ENCODE results near the gene MCC. TPM values are rescaled to one million over a fixed set of nuclear protein-coding genes. Genes with fewer than 3 reads are reported as not detected.

Gene MCC
- total RNA-seq, 2 donors from 2014 or later: 164 to 187 TPM

GRCh38 chr5:113357696-113358476, 130.4 kb downstream of the MCC start:
- 89 to 100% methylated on average over 3 of the region's 3 CpGs for WGBS, 2 experiments (ENCODE audit: insufficient coverage in 1 of 2, insufficient read length in 1 of 2)
- H3K4me1 Mint-ChIP-seq: no peaks in the 10 kb centered on the region

DNA sequence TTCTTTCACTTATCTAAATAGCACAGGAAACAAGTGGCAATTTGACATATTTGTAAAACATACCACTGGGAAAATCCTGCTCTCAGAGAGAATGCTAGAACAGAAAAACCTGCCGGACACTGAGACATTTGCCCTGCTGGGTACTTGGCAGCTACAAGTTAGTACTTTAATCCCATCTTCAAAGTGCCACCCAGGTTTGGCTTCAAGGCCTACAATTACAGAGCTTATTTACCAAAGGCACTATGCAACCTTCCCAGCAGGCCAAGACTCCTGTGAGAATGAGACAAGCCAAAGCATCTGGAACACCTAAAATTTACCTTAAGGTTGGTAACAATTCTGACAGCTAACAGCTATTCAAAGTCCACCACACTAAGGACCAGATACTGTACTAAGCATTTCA, 131.8 kb downstream of the MCC start:
- H3K36me3 Mint-ChIP-seq (ENCODE audit: low read depth): no peaks in the 10 kb centered on the region
- DNase-seq: no peak
- Histone ChIP-seq H3K4me3 (ENCODE audit: low read length) (no peak overlapping the region), H3K9me3 (ENCODE audit: control insufficient read depth, low read length) (no peaks in the 10 kb centered on the region), H3K27ac (ENCODE audit: low read depth, low read length) (no peak overlapping the region), H3K9ac (ENCODE audit: extremely low read depth, low read length, poor library complexity, severe bottlenecking) (no peak overlapping the region), H3K27me3 (ENCODE audit: control insufficient read depth, insufficient read depth, low read length, poor library complexity, severe bottlenecking) (no peaks in the 10 kb centered on the region), H3K4me1 (ENCODE audit: control insufficient read depth, insufficient read depth, low read length) (no peaks in the 10 kb centered on the region), H3K36me3 (ENCODE audit: control insufficient read depth, insufficient read depth, low read length) (no peaks in the 10 kb centered on the region)
- H3K4me1 Mint-ChIP-seq: no peaks in the 10 kb centered on the region
- H3K27ac Mint-ChIP-seq: no peak overlapping the region
- H3K9me3 Mint-ChIP-seq: no peaks in the 10 kb centered on the region
- no peak overlapping the region for H3K4me3 Mint-ChIP-seq
- 97% methylated on average over 1 of the region's 1 CpG; no CpG with 5 or more reads in 1 of the 2 experiments for WGBS, 2 experiments (ENCODE audit: insufficient coverage in 1 of 2, insufficient read length in 1 of 2)
- H3K27me3 Mint-ChIP-seq (ENCODE audit: insufficient read depth): no peaks in the 10 kb centered on the region
- TF ChIP-seq, protein P1, sequence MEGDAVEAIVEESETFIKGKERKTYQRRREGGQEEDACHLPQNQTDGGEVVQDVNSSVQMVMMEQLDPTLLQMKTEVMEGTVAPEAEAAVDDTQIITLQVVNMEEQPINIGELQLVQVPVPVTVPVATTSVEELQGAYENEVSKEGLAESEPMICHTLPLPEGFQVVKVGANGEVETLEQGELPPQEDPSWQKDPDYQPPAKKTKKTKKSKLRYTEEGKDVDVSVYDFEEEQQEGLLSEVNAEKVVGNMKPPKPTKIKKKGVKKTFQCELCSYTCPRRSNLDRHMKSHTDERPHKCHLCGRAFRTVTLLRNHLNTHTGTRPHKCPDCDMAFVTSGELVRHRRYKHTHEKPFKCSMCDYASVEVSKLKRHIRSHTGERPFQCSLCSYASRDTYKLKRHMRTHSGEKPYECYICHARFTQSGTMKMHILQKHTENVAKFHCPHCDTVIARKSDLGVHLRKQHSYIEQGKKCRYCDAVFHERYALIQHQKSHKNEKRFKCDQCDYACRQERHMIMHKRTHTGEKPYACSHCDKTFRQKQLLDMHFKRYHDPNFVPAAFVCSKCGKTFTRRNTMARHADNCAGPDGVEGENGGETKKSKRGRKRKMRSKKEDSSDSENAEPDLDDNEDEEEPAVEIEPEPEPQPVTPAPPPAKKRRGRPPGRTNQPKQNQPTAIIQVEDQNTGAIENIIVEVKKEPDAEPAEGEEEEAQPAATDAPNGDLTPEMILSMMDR (conservative IDR thresholded peaks at IDR 0.05): no peak

More at GRCh38 chr5:113357696-113358476, 130.4 kb downstream of the MCC start:
- Histone ChIP-seq H3K27ac (ENCODE audit: low read depth, low read length) (peak overlapping the region; percentile 88), H3K9me3 (ENCODE audit: control insufficient read depth, low read length) (peaks cover under 1% of the 10 kb centered on the region), H3K4me3 (ENCODE audit: low read length) (no peak overlapping the region), H3K4me1 (ENCODE audit: control insufficient read depth, insufficient read depth, low read length) (no peaks in the 10 kb centered on the region), H3K36me3 (ENCODE audit: control insufficient read depth, insufficient read depth, low read length) (no peaks in the 10 kb centered on the region), H3K9ac (ENCODE audit: extremely low read depth, low read length, poor library complexity, severe bottlenecking) (no peak overlapping the region), H3K27me3 (ENCODE audit: control insufficient read depth, insufficient read depth, low read length, poor library complexity, severe bottlenecking) (no peaks in the 10 kb centered on the region)
- H3K4me3 Mint-ChIP-seq: no peak overlapping the region
- TF ChIP-seq, protein P1 (conservative IDR thresholded peaks at IDR 0.05): no peak
- DNase-seq: no peak
- peaks cover 2% of the 10 kb centered on the region for H3K9me3 Mint-ChIP-seq
- no peak overlapping the region for H3K27ac Mint-ChIP-seq
- H3K27me3 Mint-ChIP-seq (ENCODE audit: insufficient read depth): no peaks in the 10 kb centered on the region
- H3K36me3 Mint-ChIP-seq (ENCODE audit: low read depth): no peaks in the 10 kb centered on the region

GRCh38 chr5:113354055-113354454, 134.2 kb downstream of the MCC start:
- WGBS, 2 experiments (ENCODE audit: insufficient coverage in 1 of 2, insufficient read length in 1 of 2): 50% methylated on average over 1 of the region's 1 CpG; no CpG with 5 or more reads in 1 of the 2 experiments
- H3K36me3 Mint-ChIP-seq (ENCODE audit: low read depth): no peaks in the 10 kb centered on the region
- no peak overlapping the region for H3K4me3 ChIP-seq (ENCODE audit: low read length)
- H3K9me3 Mint-ChIP-seq: no peaks in the 10 kb centered on the region
- H3K4me1 ChIP-seq (ENCODE audit: control insufficient read depth, insufficient read depth, low read length): no peaks in the 10 kb centered on the region
- H3K4me3 Mint-ChIP-seq: no peak overlapping the region
- no peaks in the 10 kb centered on the region for H3K36me3 ChIP-seq (ENCODE audit: control insufficient read depth, insufficient read depth, low read length)
- H3K27me3 Mint-ChIP-seq (ENCODE audit: insufficient read depth): peaks cover 1% of the 10 kb centered on the region
- no peaks in the 10 kb centered on the region for H3K27me3 ChIP-seq (ENCODE audit: control insufficient read depth, insufficient read depth, low read length, poor library complexity, severe bottlenecking)
- DNase-seq: no peak
- no peak overlapping the region for H3K9ac ChIP-seq (ENCODE audit: extremely low read depth, low read length, poor library complexity, severe bottlenecking)
- H3K27ac Mint-ChIP-seq: no peak overlapping the region
- TF ChIP-seq, protein P1 (conservative IDR thresholded peaks at IDR 0.05): no peak
- no peaks in the 10 kb centered on the region for H3K4me1 Mint-ChIP-seq
- no peak overlapping the region for H3K27ac ChIP-seq (ENCODE audit: low read depth, low read length)
- H3K9me3 ChIP-seq (ENCODE audit: control insufficient read depth, low read length): no peaks in the 10 kb centered on the region
